GM12875 (cell line): ENCODE measurements around the gene GPS1.
A peak's percentile ranks its signal among the peaks of the same experiment; 100 is the strongest.

Experiments used
- H3K4me3 ChIP-seq: one replicate; pipeline ENCODE4 v1.5.1; 2011; ENCODE audit warnings: low read depth, low read length, control low read depth
- TF ChIP-seq, protein P1 (sequence below): IDR thresholded peaks from 2 replicates; pipeline ENCODE4 v1.5.1; 2011; ENCODE audit warnings: low read depth, mild to moderate bottlenecking, control low read depth, inconsistent platforms, low read length, moderate library complexity, borderline replicate concordance; ENCODE audit not compliant: insufficient read depth

Gene GPS1

GRCh38 chr17:82106688-82107305 lies 55.1 kb downstream of the GPS1 start:
- peak overlapping the region; percentile 52 for H3K4me3 ChIP-seq
- TF ChIP-seq, protein P1, sequence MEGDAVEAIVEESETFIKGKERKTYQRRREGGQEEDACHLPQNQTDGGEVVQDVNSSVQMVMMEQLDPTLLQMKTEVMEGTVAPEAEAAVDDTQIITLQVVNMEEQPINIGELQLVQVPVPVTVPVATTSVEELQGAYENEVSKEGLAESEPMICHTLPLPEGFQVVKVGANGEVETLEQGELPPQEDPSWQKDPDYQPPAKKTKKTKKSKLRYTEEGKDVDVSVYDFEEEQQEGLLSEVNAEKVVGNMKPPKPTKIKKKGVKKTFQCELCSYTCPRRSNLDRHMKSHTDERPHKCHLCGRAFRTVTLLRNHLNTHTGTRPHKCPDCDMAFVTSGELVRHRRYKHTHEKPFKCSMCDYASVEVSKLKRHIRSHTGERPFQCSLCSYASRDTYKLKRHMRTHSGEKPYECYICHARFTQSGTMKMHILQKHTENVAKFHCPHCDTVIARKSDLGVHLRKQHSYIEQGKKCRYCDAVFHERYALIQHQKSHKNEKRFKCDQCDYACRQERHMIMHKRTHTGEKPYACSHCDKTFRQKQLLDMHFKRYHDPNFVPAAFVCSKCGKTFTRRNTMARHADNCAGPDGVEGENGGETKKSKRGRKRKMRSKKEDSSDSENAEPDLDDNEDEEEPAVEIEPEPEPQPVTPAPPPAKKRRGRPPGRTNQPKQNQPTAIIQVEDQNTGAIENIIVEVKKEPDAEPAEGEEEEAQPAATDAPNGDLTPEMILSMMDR: no peak
